ENCODE data around the gene RNF5.
A peak's percentile ranks its signal among the peaks of the same experiment; 100 is the strongest.

GRCh38 chr6:32153564-32154513 lies 24.4 kb upstream of the RNF5 start, which contains the start of gene PPT2:
- no peak for TF ChIP-seq POLR2A (IDR thresholded peaks at IDR 0.05)
- TF ChIP-seq CTCF (IDR thresholded peaks at IDR 0.05 in 8 of 11, conservative IDR thresholded peaks at IDR 0.05 in 3 of 11): peak in 4 of 11 experiments; percentile 3 to 23 (median 4)
